GM23338 (cell line): ENCODE data around the gene COL4A6. TPM values are rescaled to one million over a fixed set of nuclear protein-coding genes. Genes with fewer than 3 reads are reported as not detected.

Experiments
- ATAC-seq: fragments of 200-7000 bp; cut with Tn5 transposase; 3 replicates; pipeline ENCODE4 v1.9.1; 2020
- DNase-seq: peaks from one replicate; pipeline ENCODE4 v3.0.0-alpha.2; 2015; ENCODE audit warnings: low spot score
- H2AFZ ChIP-seq: fragments of 200-600 bp; sonication (generic); 2 replicates; pipeline ENCODE4 v1.8.0; 2016; ENCODE audit warnings: antibody characterized with exemption, mild to moderate bottlenecking, moderate library complexity
- H3F3A ChIP-seq: fragments of 200-600 bp; sonication (generic); replicated peaks from 2 replicates; pipeline ENCODE4 v1.8.0; 2017; ENCODE audit warnings: antibody characterized with exemption, mixed run types, low read depth
- H3K27ac ChIP-seq: fragments of 200-600 bp; sonication (generic); 2 replicates; pipeline ENCODE4 v1.6.1; 2016; ENCODE audit warnings: low read depth
- H3K27me3 ChIP-seq: fragments of 200-600 bp; sonication (generic); 2 replicates; pipeline ENCODE4 v1.8.0; 2016; ENCODE audit warnings: mild to moderate bottlenecking, mixed run types, moderate library complexity; ENCODE audit not compliant: insufficient read depth
- H3K36me3 ChIP-seq: fragments of 200-600 bp; sonication (generic); 2 replicates; pipeline ENCODE4 v1.8.0; 2016; ENCODE audit warnings: mild to moderate bottlenecking; ENCODE audit not compliant: insufficient read depth
- H3K4me1 ChIP-seq: fragments of 200-600 bp; sonication (generic); 2 replicates; pipeline ENCODE4 v1.8.0; 2016; ENCODE audit warnings: mild to moderate bottlenecking, moderate library complexity; ENCODE audit not compliant: insufficient read depth
- H3K4me2 ChIP-seq: fragments of 200-600 bp; sonication (generic); 2 replicates; pipeline ENCODE4 v1.7.1; 2017; ENCODE audit warnings: mixed run types
- H3K4me3 ChIP-seq: fragments of 200-600 bp; sonication (generic); 2 replicates; pipeline ENCODE4 v1.6.1; 2016; ENCODE audit warnings: mixed run types
- H3K79me2 ChIP-seq: fragments of 200-600 bp; sonication (generic); replicated peaks from 2 replicates; pipeline ENCODE4 v1.8.0; 2017; ENCODE audit warnings: mild to moderate bottlenecking; ENCODE audit not compliant: insufficient read depth
- H3K9me2 ChIP-seq: fragments of 200-600 bp; sonication (generic); 2 replicates; pipeline ENCODE4 v1.8.0; 2017; ENCODE audit not compliant: insufficient read depth
- H4K20me1 ChIP-seq: fragments of 200-600 bp; sonication (generic); replicated peaks from 2 replicates; pipeline ENCODE4 v1.8.0; 2017; ENCODE audit warnings: mild to moderate bottlenecking; ENCODE audit not compliant: insufficient read depth
- H3K27ac Mint-ChIP-seq: 2 replicates; pipeline ENCODE4 v1.8.0; 2020; ENCODE audit warnings: inconsistent platforms, mild to moderate bottlenecking, moderate library complexity, mixed read lengths
- H3K27me3 Mint-ChIP-seq: 3 replicates; pipeline ENCODE4 v1.8.0; 2022; ENCODE audit warnings: low read depth, mild to moderate bottlenecking, moderate library complexity, mixed read lengths, inconsistent platforms; ENCODE audit not compliant: insufficient read depth, poor library complexity
- H3K36me3 Mint-ChIP-seq: 3 replicates; pipeline ENCODE4 v1.8.0; 2021; ENCODE audit warnings: low read depth, mild to moderate bottlenecking, inconsistent platforms, moderate library complexity, mixed read lengths
- H3K4me1 Mint-ChIP-seq: 3 replicates; pipeline ENCODE4 v1.8.0; 2020; ENCODE audit warnings: mild to moderate bottlenecking, inconsistent platforms, mixed read lengths
- H3K4me3 Mint-ChIP-seq: 3 replicates; pipeline ENCODE4 v1.8.0; 2021; ENCODE audit warnings: moderate library complexity, mild to moderate bottlenecking, inconsistent platforms, mixed read lengths
- H3K9me3 Mint-ChIP-seq: 3 replicates; pipeline ENCODE4 v1.8.0; 2020; ENCODE audit warnings: moderate library complexity, mild to moderate bottlenecking, inconsistent platforms, mixed read lengths
- CREB1 ChIP-seq: fragments of 250-450 bp; sonication (Bioruptor Pico); IDR thresholded peaks from 2 replicates; pipeline ENCODE4 v1.5.0; 2020; ENCODE audit warnings: low read depth, mild to moderate bottlenecking, moderate library complexity
- CTCF ChIP-seq, 2 experiments: fragments of 200-600 bp in 1 of 2; sonication (generic) in 1 of 2; conservative IDR thresholded peaks; 2 replicates each; pipeline versions ENCODE4 v1.5.1 to v1.6.1; 2016 to 2017; ENCODE audit warnings: antibody characterized with exemption in 2 of 2, low read depth in 2 of 2, mild to moderate bottlenecking in 2 of 2, moderate library complexity in 1 of 2
- ETS1 ChIP-seq: IDR thresholded peaks from 2 replicates; pipeline ENCODE4 v1.6.1; 2016; ENCODE audit warnings: antibody characterized with exemption
- EZH2 ChIP-seq: fragments of 200-600 bp; sonication (generic); IDR thresholded peaks from one replicate; pipeline ENCODE4 v1.8.0; 2017; ENCODE audit warnings: antibody characterized with exemption, mild to moderate bottlenecking, low read depth; ENCODE audit not compliant: unreplicated experiment
- EZH2phosphoT487 ChIP-seq: fragments of 200-600 bp; sonication (generic); IDR thresholded peaks from one replicate; pipeline ENCODE4 v1.8.1; 2018; ENCODE audit warnings: antibody characterized with exemption; ENCODE audit not compliant: unreplicated experiment
- JUNB ChIP-seq: IDR thresholded peaks from one replicate; pipeline ENCODE4 v1.6.1; 2016; ENCODE audit warnings: antibody characterized with exemption; ENCODE audit not compliant: unreplicated experiment
- NANOG ChIP-seq: IDR thresholded peaks from 2 replicates; pipeline ENCODE4 v1.6.1; 2016; ENCODE audit warnings: antibody characterized with exemption, borderline replicate concordance
- POLR2AphosphoS5 ChIP-seq: IDR thresholded peaks from 2 replicates; pipeline ENCODE4 v1.6.1; 2016; ENCODE audit warnings: antibody characterized with exemption, low read depth
- STAT1 ChIP-seq: IDR thresholded peaks from one replicate; pipeline ENCODE4 v1.6.1; 2016; ENCODE audit warnings: antibody characterized with exemption; ENCODE audit not compliant: unreplicated experiment
- ZNF114 ChIP-seq: fragments of 250-450 bp; sonication (Bioruptor Pico); IDR thresholded peaks from 2 replicates; pipeline ENCODE4 v1.5.0; 2020; ENCODE audit warnings: mild to moderate bottlenecking, moderate library complexity
- ZNF331 ChIP-seq: fragments of 250-450 bp; sonication (Bioruptor Pico); IDR thresholded peaks from 2 replicates; pipeline ENCODE4 v1.5.0; 2020; ENCODE audit warnings: low read depth, mild to moderate bottlenecking, moderate library complexity
- ZNF462 ChIP-seq: fragments of 250-450 bp; sonication (Bioruptor Pico); IDR thresholded peaks from 2 replicates; pipeline ENCODE4 v1.5.0; 2020; ENCODE audit warnings: mild to moderate bottlenecking, moderate library complexity
- polyA plus RNA-seq: library from polyadenylated mRNA; unstranded; fragments of >200 nt; fragmentation: Nextera tagmentation; extraction: Ambion mirVana; gene quantifications from 2 replicates; pipeline ENCODE4 v1.2.1, GENCODE V29; 2016
- total RNA-seq: library from RNA; depleted of rRNA; stranded (reverse); fragments of >200 nt; shearing (Covaris generic); gene quantifications from 2 replicates; pipeline ENCODE4 v1.2.3, GENCODE V29; 2014

The COL4A6 gene
- total and polyA plus RNA-seq, 2 experiments from 2014 or later, result 4.1 to 15.2 TPM

- DNase-seq, result no peak
- no peak overlapping the region for H2AFZ ChIP-seq
- H4K20me1 ChIP-seq, result no peaks in the 10 kb centered on the region
- no peaks in the 10 kb centered on the region for H3K4me1 ChIP-seq
- peaks cover 2% of the 10 kb centered on the region; the same call in 1 of the 3 replicates for H3K9me3 Mint-ChIP-seq
- H3K79me2 ChIP-seq, result no peaks in the 10 kb centered on the region
- H3K9me2 ChIP-seq, result no peaks in the 10 kb centered on the region
- H3K4me1 Mint-ChIP-seq, result peaks cover 2% of the 10 kb centered on the region; the same call in 2 of the 3 replicates
- H3K36me3 ChIP-seq, result no peaks in the 10 kb centered on the region
- H3K4me3 ChIP-seq, result no peak overlapping the region
- no peaks in the 10 kb centered on the region for H3F3A ChIP-seq
- no peaks in the 10 kb centered on the region for H3K27me3 Mint-ChIP-seq
- TF ChIP-seq EZH2phosphoT487 (no peak), JUNB (no peak)
- no peak overlapping the region for H3K4me2 ChIP-seq
- no peak overlapping the region for H3K27ac Mint-ChIP-seq
- no peak overlapping the region for H3K4me3 Mint-ChIP-seq
- ATAC-seq, result no peak
- H3K27me3 ChIP-seq, result no peaks in the 10 kb centered on the region
- no peak overlapping the region for H3K27ac ChIP-seq
- peaks cover 3% of the 10 kb centered on the region; the same call in 2 of the 3 replicates for H3K36me3 Mint-ChIP-seq
Measured at GRCh38 chrX:108257556-108257955, 180.7 kb downstream of the COL4A6 start.

GRCh38 chrX:108254636-108255035 lies 183.6 kb downstream of the COL4A6 start:
- H3K27me3 ChIP-seq, result no peaks in the 10 kb centered on the region
- no peak for ATAC-seq
- H3K27ac ChIP-seq, result no peak overlapping the region
- Mint-ChIP-seq H3K4me1 (peaks cover 2% of the 10 kb centered on the region; the same call in 2 of the 3 replicates), H3K4me3 (no peak overlapping the region), H3K27ac (no peak overlapping the region), H3K27me3 (no peaks in the 10 kb centered on the region), H3K9me3 (peaks cover 2% of the 10 kb centered on the region; the same call in 1 of the 3 replicates), H3K36me3 (peaks cover 3% of the 10 kb centered on the region; the same call in 2 of the 3 replicates)
- no peaks in the 10 kb centered on the region for H3K9me2 ChIP-seq
- no peak overlapping the region for H3K4me2 ChIP-seq
- H3F3A ChIP-seq, result no peaks in the 10 kb centered on the region
- no peak overlapping the region for H2AFZ ChIP-seq
- no peaks in the 10 kb centered on the region for H3K4me1 ChIP-seq
- no peaks in the 10 kb centered on the region for H3K36me3 ChIP-seq
- H3K79me2 ChIP-seq, result no peaks in the 10 kb centered on the region
- DNase-seq, result no peak
- H4K20me1 ChIP-seq, result no peaks in the 10 kb centered on the region
- no peak overlapping the region for H3K4me3 ChIP-seq
- no peak for TF ChIP-seq CTCF (conservative IDR thresholded peaks at IDR 0.05; ENCODE audit: low read depth in 2 of 2)
- TF ChIP-seq ZNF462 (CRISPR knock-in tag), result no peak
- TF ChIP-seq ZNF331 (CRISPR knock-in tag), result no peak
- TF ChIP-seq STAT1, result no peak
- TF ChIP-seq ZNF114 (CRISPR knock-in tag), result no peak
- no peak for TF ChIP-seq POLR2AphosphoS5
- no peak for TF ChIP-seq JUNB
- TF ChIP-seq EZH2phosphoT487, result no peak
- TF ChIP-seq EZH2, result no peak
- no peak for TF ChIP-seq ETS1
- TF ChIP-seq NANOG, result no peak
- TF ChIP-seq CREB1 (CRISPR knock-in tag), result no peak
